Islet precursor cell (in vitro differentiated cells): ENCODE results near the gene DCTN2.
"Not testable (repeated sequence)": the region's sequence is repeated elsewhere in the genome, so short reads cannot be mapped to it uniquely, and the experiment has no call there.

Source experiments
- DNase-seq: peaks from one replicate; pipeline ENCODE4 v3.0.0-alpha.2; 2018

Gene DCTN2

DNA sequence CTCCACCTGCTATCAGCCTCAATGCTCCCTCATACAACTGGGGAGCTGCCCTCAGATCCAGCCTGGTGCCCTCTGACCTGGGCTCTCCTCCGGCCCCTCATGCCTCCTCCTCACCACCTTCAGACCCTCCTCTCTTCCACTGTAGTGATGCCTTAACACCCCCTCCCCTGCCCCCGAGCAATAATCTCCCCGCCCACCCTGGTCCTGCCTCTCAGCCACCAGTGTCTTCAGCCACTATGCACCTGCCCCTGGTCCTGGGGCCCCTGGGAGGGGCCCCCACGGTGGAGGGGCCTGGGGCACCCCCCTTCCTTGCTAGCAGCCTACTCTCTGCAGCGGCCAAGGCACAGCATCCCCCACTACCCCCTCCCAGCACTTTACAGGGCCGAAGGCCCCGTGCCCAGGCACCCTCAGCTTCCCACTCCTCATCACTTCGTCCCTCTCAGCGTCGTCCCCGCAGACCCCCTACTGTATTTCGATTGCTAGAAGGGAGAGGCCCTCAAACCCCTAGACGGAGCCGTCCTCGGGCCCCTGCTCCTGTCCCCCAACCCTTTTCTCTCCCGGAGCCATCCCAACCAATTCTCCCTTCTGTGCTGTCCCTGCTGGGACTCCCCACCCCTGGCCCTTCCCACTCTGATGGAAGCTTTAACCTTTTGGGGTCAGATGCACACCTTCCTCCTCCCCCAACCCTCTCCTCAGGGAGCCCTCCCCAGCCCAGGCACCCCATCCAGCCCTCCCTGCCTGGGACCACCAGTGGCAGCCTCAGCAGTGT lies 21.2 kb downstream of the DCTN2 start:
- DNase-seq = no peak

DNA sequence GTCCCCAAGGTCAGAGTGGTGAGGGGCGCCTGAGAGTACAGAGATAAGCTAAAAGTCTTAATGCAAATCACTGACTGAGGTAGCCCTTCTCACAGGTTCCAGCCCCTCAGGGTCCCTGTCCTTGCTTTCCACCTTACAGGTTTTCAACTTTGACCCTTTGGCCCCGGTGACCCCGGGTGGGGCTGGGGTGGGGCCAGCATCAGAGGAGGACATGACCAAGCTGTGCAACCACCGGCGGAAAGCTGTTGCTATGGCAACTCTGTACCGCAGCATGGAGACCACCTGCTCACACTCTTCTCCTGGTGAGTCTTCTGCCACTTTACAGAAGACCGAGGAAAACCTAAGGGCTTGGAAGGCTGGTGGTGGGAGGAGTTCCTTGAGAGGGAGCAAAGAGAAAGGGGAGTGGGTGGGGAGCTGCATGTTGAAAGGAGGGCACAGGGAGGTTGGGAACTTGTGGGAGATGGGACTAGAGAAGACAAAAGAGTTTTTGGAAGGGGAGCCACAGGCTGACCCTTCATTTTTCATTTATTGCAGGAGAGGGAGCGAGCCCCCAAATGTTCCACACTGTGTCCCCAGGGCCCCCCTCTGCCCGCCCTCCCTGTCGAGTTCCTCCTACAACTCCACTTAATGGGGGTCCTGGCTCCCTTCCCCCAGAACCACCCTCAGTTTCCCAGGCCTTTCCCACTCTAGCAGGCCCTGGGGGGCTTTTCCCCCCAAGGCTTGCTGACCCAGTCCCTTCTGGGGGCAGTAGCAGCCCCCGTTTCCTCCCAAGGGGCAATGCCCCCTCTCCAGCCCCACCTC lies 22.0 kb downstream of the DCTN2 start:
- DNase-seq = no peak

DNA sequence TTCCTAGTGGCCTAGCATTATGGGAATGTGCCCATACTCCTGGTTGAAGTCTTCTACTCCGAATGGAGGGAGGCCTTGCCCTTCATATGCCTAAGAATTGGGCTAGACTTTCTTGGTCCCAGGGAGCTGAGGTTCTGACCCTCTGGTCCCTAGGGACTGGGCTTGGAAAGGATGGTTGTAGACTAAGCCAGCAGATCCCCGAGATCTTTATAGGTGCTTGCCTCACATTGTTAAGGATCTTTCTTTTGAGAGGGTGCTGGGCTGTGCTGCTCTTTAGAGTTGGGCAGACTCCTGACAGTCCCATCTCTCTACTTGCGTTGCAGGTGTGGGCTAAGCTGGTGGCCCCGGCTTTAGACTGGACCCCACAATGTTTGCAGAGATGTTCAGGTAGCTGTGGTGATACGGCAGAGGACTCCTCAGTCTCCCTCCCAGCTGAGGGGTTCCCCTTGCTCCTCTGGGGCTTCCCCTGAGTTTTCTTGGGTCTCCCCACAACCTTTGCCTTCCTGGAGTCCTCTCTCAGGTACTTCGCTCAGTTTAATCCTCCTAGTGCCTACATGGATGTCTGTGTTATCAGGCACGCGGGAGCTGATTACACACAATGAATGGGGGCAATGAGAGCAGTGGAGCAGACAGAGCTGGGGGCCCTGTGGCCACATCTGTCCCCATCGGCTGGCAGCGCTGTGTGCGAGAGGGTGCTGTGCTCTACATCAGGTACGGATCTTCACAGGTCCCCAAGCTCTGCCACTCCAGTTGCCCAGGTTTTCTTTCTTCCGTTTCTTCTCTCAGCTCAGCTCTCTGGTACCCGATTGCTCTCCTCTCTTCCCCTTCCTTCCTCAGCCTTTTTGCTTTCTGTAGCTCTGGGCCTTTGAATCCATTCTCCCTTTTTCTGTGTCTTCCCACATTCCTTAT lies 23.0 kb downstream of the DCTN2 start:
- DNase-seq = no peak

DNA sequence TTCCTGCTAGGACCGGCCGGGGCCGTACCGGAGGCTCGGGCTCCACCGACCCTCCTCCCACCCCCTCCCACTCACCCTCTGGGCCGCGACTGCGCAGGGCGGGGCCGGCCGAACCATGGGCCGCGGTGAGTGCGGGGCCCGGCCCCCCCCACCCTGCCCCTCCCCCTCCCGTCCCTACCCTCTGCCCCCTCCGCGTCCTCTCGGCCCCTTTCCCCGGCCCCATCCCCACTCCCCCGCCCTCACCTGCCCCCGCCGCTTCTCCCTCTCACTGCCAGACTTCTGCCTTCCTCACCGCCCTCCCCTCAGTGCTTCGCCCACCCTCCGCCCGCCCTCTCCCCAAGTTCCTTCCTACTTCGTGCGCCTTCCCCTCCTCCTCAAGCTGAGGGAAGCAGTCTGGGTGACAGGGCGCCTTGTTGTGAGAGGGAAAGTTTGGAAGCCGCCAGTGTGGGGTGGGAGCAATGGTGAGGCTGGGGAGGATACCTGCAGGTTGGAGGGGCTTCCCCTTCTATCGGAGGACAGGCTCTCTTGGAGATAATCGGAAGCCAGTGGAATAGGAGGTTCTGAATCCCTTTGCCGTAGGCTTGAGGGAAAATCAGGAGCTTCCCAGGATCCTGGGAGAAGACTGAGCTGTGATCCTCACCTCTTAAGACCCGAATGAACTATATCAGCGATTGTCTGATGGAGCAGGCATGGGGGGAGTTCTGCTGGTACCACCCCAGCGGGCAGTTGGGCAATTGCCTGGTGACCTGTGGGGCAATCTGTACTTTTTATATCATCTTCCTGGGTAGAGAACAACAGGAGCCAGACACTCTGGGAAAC lies 23.9 kb downstream of the DCTN2 start:
- DNase-seq = peak; percentile 90

DNA sequence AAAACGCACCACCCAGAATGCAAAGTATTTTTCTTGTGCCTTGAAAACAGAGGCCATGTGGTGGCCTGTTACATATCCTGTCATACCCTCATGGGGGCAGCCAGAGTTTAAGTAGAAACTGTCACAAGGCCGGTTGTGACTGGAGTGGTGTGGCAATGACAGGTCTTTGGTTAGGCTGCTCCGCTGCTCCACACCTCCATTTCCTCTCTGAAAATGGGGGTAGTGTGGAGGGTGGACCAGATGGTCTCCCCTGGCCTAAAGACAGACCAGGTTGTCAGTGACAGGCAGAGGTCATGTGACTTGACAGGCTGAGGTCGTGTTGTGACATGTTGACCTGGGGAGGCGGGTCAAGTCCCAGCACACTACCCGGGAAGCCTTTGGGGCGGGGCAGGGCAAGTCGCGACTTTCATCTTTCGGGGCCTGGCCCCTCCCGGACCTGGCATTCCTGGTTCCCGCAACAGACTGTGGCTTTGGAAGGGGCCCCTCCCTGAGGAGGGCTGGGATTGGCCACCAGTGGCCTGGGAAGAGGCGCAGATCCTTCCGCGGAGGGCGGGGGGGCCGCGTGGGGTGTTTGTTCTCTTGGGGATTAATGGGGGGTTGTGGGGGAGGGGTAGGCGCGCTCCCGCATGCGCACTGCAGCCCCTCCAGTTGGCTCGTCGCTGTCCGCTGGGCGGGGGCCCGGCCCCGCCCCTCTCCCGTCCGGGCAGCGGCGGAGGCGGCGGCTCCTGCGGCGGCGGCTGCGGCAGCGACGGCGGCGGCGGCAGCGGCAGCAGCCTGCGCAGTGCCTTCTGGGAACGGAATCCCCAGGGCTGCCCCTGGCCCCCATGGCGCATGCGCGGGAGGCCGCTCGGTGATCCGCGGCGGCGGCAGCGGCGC lies 24.7 kb downstream of the DCTN2 start, which contains the start of gene MBD6:
Gene MBD6 (plus strand): TSS at position 814 of the 876 bp plus-strand sequence. CDS start 1,480 bp downstream, outside the sequence.
- peak; percentile 96 for DNase-seq

DNA sequence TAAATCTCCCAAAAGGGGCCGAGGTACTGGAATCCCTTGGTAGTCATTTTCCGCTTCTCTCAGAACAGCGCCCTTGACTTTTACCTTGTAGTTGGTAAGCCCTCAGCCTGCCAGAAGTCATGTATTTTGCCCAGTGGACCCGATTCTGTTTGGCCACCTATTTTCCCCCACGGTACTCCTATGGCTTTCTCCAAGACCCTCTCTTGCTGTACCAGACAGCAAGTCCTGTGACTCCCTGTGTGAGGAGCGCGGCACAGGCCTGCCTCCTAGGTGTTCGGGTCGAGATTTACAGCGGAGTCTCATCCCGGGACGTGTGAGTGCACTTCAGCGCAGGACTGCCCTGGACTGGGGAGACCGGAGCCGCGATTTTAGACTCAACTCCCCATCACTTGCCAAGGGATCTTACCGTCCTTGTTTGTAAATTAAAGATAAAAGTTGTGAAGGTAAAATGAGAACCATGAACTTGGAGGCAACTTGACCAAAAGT lies 25.4 kb downstream of the DCTN2 start:
- DNase-seq = peak; percentile 95

DNA sequence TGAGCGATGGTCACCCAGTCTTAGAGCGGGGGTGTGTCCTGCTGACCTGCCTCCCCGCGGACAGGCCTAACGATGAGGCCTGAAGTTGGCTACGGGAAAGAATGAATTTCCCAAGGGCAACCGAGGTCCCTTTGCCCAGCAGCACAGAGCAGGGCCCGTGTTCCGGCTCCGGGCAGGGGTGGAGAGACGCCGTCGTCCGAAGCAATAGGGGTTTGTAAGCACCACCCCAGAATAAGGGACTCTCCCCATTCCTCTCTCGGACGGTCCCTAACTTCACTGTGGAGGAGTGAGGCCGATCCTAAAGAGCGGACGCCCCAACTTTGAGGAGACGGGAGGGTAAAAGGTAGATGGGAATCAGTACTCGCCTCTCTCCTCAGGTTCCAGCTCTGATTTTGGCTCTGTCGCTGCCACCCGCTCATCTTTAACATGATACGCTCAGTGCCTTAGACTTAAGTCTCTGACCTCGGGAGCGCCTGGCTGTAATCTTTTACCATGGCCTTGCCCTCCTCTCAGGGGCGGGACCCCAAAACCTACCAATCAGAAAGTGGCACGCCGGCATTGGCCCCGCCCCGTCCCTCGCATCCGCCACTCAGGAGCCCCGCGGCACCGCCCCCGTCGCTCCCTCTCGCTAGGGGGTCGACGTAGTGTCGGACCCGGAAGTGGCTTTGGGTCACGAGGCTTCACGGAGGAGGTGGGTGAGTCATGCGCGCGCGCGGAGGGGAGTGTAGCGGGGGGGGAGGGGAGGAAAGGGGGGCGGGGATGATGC lies 26.8 kb downstream of the DCTN2 start, which contains the start of gene DDIT3:
Gene DDIT3 (minus strand): TSS at position 462 of the 766 bp plus-strand sequence. CDS start 3,108 bp downstream, outside the sequence.
- DNase-seq = peak; percentile 100

DNA sequence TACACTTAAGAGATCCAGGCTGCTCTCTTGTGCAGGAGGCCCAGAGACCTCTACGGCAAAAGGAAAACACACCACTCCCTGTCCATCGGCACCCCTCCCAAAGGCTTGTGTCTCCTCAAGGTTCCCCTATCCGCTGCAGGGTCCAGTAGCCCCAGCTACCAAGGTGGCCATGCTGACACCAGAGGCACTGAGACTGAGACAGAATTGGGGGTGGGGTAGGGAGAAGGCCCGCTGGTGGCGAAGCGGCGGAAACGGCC lies 27.3 kb downstream of the DCTN2 start:
- DNase-seq = peak; percentile 84

DNA sequence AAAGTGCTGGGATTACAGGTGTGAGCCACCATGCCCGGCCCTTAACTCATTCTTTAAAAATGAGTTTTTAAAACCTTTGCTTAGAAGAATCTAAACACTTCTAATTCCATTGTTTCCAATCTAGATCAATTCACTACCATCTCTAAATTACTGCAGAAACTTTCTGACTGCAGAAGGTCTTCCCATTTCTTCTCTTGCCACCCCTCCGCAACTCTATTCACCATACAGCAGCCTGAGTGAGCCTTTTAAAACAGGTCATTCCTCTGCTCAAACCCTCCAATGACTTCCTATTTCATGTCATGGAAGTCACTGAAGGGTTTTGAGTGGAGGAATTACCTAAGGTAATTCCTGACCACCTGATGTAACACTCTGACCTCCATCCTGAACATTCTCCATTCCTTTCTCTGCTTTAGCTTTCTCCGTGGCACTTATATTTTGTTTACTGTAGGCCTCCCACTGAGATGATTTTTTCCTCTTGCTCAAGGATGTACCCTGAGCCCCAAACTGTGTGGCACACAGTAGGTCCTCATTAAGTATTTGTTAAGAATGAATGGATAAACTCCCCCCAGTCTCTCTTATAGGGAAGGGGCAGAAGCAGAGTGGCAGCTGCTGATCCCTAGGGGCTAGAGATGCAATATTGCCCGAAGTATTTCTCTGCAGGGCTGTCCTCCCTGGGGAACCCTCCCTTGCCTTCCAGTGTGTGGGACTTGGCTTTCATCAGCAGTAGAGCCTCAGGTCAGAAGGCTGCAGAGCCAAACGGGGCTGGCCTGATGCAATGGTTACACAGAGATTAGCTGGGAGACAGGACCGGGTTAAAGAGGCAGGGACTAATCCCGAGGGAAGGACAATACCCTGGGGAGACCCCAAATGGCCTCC lies 27.8 kb downstream of the DCTN2 start:
- peak; percentile 81 for DNase-seq

DNA sequence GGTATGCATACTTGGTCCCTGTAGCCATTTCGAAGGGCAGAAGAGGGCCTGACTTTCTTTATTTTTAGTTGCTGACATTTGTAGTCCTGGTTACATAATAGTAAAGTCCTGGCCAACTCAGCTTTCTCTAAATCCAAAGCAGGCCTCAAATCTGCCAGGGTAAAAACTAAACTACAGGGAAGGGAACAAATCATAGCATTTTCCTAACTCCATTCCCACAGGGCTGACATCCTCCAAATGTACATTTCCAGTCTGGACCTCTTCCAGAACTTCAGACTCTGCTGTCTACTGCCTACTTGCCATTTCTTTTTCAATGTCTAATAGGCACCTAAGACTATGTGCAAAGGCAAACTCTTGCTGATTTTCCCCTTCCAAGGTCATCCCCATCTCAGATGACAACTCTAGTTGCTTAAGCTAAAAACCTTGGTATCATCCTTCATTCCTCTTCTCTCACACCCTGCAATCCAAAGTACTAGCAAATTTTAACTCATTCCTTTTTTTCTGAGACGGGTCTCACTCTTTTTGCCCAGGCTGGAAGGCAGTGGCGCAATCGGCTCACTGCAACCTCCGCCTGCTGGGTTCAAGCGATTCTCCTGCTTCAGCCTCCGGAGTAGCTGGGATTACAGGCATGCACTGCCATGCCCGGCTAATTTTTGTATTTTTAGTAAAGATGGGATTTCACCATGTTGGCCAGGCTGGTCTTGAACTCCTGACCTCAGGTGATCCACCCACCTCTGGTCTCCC lies 28.6 kb downstream of the DCTN2 start:
- no peak for DNase-seq

DNA sequence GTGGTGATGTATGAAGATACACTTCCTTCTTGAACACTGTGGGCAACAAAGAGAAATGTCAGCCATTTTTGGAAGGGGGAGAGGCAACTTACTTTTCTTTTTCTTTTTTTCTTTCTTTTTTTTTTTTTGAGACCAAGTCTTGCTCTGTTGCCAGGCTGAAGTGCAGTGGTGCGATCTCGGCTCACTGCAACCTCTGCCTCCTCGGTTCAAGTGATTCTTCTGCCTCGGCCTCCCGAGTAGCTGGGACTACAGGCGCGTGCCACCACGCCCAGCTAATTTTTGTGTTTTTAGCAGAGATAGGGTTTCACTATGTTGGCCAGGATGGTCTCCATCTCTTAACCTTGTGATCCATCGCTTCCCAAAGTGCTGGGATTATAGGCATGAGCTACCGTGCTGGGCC lies 29.3 kb downstream of the DCTN2 start:
- not testable (repeated sequence) for DNase-seq

DNA sequence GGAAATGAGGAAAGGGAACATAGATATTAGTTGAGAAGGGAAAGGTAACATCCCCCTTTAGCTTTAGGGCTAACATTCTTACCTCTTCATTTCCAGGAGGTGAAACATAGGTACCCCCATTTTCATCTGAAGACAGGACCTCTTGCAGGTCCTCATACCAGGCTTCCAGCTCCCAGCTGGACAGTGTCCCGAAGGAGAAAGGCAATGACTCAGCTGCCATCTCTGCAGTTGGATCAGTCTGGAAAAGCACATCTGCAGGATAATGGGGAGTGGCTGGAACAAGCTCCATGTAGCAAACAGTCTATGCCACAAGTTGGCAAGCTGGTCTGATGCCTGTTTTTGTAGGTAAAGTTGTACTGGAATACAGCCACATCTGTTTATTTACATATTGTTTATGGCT lies 29.8 kb downstream of the DCTN2 start:
- DNase-seq = peak; percentile 74

DNA sequence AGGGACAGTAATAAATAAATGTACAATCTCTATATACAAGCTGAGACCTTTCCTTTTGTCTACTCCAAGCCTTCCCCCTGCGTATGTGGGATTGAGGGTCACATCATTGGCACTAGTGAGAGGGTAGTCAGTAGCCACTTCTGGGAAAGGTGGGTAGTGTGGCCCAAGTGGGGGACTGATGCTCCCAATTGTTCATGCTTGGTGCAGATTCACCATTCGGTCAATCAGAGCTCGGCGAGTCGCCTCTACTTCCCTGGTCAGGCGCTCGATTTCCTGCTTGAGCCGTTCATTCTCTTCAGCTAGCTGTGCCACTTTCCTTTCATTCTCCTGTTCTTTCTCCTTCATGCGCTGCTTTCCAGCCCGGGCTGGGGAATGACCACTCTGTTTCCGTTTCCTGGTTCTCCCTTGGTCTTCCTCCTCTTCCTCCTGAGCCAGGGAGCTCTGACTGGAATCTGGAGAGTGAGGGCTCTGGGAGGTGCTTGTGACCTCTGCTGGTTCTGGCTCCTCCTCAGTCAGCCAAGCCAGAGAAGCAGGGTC lies 30.3 kb downstream of the DCTN2 start:
- no peak for DNase-seq

DNA sequence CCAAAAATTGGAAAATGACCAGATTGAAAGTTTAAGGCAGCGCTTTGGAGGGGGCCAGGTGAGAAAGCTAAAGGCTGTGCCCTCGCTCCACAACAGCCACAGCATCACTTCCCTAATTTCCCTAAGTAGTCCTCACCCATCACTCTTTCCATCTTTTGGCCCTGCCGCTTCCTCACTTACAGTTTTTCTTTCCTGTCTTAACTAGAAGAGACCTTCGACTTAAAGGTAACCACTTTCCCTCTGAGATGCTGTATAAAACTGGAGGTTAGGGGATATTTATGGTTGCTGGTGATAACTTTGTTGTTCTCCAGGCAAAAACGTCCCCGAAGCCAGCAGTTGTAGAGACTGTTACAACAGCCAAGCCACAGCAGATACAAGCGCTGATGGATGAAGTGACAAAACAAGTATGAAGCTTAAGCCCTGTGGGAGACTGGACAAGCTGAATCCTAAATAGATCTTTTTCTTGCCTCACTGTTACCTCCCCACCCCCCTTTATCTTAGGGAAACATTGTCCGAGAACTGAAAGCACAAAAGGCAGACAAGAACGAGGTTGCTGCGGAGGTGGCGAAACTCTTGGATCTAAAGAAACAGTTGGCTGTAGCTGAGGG lies 31.0 kb downstream of the DCTN2 start:
- DNase-seq = no peak

DNA sequence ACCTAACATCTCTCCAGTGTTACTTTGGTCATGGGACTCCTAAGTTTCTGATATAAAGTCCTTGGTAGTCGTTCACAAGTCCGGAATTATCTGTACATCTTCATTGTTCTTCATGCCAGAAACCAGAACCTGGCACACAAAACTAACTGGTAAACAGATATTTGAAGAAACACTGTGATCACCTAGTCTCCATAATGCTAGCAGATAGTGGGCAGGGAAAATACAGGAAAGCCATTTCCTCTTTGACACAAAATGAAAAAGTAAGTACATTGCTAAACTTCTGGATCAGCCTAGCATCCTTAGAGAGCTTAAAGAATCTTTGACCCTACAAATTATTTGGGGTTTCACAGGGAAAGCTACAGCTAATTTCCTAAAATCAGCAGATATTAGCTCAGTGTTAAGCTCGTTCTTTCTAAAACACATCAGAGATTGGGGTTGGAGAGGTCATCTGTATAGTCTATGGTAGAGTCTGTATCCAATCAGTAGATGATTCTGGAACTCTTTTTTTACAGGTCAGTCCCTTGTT lies 31.5 kb downstream of the DCTN2 start:
- DNase-seq = no peak

DNA sequence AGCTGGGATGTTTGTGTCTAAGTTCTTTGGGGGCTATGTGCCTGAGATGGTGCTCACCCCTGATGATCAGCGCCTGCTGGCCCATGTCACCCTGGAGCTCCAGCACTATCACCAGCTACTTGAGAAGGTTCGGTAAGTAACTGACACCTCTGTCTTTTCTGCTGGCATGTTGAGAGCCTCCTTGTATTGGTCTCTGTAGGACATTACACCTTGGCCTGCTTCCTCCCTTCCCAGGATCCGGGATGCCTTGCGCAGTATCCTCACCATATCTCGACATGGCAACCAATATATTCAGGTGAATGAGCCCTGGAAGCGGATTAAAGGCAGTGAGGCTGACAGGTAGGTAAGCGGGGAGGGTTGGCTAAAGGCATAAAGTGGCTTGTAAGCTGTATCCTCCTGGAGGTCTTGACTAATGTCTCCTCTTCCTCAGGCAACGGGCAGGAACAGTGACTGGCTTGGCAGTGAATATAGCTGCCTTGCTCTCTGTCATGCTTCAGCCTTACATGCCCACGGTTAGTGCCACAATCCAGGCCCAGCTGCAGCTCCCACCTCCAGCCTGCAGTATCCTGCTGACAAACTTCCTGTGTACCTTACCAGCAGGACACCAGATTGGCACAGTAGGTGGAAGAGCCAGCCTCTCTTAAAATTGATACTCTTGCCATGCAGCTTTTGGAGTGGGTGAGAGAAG lies 32.1 kb downstream of the DCTN2 start:
- no peak for DNase-seq

DNA sequence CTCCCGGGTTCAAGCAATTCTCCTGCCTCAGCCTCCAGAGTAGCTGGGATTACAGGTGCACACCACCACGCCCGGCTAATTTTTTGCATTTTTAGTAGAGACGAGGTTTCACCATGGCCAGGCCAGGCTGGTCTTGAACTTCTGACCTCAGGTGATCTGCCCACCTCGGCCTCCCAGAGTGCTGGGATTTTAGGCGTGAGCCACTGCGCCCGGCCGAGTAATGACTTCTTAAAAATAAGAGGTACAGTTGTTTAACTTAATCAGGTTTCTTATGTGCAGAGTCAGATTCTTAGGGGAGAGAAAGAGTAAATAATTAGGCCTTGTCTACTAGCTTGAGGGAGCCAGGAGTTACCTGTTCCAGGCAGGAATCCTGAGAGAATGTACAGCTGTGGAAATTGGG lies 32.7 kb downstream of the DCTN2 start:
- not testable (repeated sequence) for DNase-seq
